NCI-H1105 treated with DMSO at 0.1 percent for 48 hours (cell line): ENCODE results near the gene PCED1A.
"Not testable (repeated sequence)": the region's sequence is repeated elsewhere in the genome, so short reads cannot be mapped to it uniquely, and the experiment has no call there.

Experiments used
- DNase-seq: peaks from one replicate; lab custom pipeline; 2025; lab: John Stamatoyannopoulos, UW

The PCED1A gene

GRCh38 chr20:2826655-2827054 lies 13.8 kb downstream of the PCED1A start:
- no peak for DNase-seq

DNA sequence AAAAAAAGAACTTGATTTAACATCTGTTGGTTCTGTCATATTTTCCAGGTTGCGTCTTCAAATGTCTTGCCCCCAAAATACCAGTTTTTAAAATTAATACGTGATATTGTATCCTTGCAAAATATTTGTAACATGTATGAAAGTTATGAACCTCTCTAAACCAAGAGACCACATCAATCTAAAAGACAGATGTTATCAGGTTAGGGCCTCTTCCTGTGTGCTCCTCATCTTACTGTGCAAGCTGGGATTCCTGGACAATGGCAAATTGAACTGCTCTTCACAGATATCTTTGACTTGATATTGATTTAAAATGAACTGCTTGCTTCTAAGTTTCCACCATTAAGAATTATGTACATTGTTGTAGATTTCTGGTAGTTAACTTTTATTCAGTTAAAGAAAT lies 14.7 kb downstream of the PCED1A start:
- no peak for DNase-seq

GRCh38 chr20:2822073-2822472 lies 18.4 kb downstream of the PCED1A start:
- peak; percentile 17 for DNase-seq

GRCh38 chr20:2820896-2821869 lies 19.3 kb downstream of the PCED1A start:
- DNase-seq = no peak

- DNase-seq = no peak
Measured at GRCh38 chr20:2820084-2820895, 20.2 kb downstream of the PCED1A start.

DNA sequence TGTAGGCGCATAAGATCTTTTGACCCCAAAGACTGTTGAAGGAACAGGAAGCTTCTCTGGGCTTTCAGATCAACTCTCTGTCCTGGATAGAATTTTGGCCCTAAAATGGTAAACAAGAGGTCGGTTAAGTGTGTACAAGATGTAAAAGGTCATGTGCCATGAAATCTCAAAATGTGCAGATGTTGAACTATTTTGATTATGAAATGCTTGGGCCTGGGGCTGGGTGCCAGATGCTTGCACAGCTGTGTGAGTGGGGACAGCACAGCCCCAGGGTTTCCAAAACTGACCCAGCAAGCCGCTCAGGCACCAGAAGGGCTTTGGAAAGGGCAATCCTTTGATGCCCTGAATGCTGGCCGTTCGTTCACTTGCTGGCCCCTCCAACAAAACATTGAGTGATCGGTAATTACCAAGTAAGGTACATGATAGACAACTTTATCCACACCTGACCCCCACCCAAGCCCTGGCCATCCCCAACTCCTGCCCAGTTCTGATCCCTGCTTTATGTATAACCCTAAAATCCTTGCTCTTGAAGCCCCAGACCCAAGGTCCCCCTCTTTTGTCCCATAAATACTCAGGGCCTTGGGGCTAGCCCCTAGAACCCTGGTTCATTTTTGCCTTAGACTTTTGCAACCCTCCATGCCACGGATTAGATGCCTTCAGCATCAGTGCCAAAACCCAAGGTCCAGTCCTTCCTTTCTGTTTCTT lies 22.4 kb downstream of the PCED1A start:
- DNase-seq = no peak

- no peak for DNase-seq
Measured at GRCh38 chr20:2817341-2817726, 23.1 kb downstream of the PCED1A start.

DNA sequence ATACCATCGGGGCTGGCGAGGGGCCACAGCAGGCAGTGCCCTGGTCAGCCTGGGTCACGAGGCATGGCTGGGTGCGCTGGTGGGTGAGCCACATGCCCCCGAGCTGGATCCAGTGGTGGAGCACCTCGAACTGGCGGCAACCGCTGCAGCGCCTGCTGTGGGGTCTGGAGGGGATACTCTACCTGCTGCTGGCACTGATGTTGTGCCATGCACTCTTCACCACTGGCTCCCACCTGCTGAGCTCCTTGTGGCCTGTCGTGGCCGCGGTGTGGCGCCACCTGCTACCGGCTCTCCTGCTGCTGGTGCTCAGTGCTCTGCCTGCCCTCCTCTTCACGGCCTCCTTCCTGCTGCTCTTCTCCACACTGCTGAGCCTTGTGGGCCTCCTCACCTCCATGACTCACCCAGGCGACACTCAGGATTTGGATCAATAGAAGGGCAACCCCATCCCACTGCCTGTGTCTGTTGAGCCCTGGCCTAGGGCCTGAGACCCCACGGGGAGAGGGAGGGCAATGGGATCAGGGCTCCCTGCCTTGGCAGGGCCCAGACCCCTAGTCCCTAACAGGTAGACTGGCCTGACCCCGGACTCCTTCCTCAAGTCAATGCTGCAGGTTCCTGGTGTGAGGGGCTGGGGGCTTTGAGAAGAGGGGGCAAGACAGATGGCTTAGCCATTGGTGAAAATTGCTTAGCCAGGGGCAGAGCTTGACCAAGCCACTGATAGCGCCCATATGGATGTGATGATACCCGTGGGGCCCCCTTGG lies 23.7 kb downstream of the PCED1A start:
- no peak for DNase-seq

DNA sequence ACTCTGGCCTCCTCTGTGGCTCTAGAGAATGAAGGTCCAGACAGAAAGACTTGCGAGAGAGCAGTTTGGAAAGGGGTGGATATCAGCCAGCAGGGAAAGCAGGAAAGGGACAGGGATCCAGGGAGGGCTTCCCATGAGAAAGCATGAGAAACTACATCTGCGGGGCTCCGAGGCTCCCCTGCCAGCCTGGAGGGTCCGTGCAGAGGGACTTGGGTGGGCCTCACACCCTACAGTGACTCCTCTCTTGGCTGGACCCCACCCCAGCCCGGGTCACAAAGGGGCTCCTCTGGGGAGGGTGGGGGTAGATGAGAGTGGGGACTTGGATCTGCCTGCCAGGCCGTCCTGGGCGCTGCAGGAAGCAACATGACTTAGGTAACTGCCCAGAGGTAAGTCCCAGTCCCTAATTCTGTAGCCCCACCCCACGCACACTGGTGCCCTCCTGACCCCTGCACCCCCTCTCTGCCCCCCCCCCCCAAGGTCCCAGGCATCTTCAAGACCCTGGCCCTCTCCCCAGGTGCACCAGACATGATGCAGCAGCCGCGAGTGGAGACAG lies 24.3 kb downstream of the PCED1A start, which contains the start of gene TMEM239:
TSS of gene TMEM239 (plus strand) at position 335 of the 553 bp plus-strand sequence. CDS start at position 526, 191 bp downstream.
- no peak for DNase-seq

GRCh38 chr20:2815242-2815900 lies 25.1 kb downstream of the PCED1A start:
- DNase-seq = no peak

- DNase-seq = no peak
Measured at GRCh38 chr20:2814587-2815051, 25.8 kb downstream of the PCED1A start, which contains the start of gene C20orf141. Gene C20orf141, plus strand, starts transcription at chr20:2814987. Its CDS starts 198 bp downstream, at chr20:2815185.

DNA sequence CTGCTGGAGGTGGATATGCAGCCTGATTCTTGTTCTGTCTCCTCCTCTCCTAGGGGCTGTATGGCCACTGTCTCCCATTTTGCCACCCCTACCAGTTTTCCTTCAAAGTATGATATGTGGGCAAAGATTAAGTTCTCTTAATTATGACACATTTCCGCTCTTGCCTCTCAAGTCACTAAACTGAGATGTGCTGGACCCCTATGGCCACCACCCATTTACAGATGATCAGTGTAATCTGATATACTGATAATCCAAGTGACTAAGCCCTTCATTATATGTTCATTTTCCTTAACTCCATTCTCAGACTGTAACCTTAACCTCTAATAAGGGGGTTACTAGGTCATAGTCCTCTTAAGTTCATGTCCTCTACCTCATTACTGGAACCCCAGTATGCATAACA lies 26.4 kb downstream of the PCED1A start:
- DNase-seq = no peak

- no peak for DNase-seq
Measured at GRCh38 chr20:2812189-2812588, 28.3 kb downstream of the PCED1A start.

DNA sequence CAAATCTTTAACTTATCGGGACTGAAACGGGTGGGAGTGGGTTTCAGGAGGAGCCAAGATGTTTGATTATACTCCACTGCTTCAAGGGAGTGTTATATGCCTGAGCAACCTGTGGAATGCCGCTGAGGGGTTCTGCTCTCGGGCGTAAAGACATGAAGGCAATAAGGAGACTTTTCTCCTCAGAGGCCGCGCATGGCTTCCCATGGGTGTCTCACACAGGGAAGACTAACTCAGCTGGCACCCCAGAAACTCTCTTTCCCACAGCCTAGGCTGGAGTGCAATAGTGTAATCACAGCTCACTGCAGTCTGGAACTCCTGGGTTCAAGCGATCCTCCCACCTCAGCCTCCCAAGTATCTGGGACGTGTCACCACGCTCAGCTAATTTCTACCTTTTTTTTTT lies 30.8 kb downstream of the PCED1A start:
- no peak for DNase-seq

DNA sequence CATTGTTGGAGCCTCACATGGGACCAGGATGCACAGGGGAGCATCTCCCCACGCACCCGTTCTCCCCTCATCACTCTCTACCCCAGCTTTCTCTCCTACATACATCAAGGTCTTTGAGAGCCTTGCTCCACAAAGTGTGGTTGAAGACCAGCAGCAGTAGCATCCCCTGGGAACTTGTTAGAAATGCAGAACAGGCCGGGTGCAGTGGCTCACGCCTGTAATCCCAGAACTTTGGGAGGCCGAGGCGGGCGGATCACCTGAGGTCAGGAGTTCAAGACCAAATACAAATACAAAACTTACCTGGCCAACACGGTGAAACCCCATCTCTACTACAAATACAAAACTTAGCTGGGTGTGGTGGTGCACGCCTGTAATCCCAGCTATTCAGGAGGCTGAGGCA lies 32.5 kb downstream of the PCED1A start:
- DNase-seq = not testable (repeated sequence)

GRCh38 chr20:2807019-2807418 lies 33.4 kb downstream of the PCED1A start:
- no peak for DNase-seq

DNA sequence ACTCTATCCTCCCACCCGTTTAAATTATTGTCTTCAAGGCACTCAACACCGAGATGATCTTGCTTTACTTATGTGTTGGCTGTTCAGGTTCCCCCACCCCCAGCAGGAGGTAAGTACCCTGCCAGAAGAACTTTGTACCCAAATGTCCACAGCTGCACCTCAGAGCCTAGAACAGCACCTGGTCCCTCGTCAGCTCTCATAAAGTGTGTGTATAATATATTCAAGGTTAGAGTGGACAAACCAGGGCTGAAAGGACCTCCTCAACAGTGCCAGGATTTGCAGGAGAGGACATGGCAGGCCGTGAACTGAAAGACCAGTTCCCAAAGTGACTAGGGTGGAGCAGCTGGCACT lies 34.1 kb downstream of the PCED1A start:
- no peak for DNase-seq

DNA sequence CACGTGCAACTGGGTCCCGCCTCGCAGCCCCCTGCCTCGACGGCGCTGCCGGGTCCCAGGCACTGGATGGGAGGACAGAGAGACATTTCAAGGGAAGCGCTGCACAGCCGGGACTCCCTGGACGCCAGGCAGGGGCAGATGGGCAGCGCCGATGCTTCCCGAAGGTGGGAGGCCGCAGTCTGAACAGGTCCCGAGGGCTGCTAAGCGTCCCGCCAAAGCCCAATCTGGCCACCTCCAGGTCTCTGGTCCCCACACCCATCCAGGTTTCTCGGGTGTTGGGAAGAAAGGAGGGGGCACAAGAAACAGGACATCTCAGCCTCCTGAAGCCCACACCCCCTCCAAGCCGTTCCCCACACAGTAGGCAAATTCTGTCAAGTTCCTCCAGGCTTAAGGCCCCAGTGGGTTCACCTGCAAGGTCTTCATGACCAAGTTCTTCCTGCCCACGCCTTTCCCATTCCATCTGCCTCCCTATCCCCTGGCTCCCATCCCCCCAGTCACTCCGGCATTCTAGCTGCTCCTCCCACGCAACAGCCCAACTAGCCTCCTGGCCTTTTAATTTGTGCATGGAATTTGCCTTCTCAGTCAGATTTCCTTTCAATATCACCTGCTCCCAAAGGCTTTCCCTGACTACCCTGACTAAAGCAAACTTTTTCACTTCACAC lies 34.6 kb downstream of the PCED1A start:
- DNase-seq = no peak

GRCh38 chr20:2804852-2805688 lies 35.4 kb downstream of the PCED1A start:
- DNase-seq = no peak
